ENCODE measurements around the gene IRGQ.
"Not testable (repeated sequence)": the region's sequence is repeated elsewhere in the genome, so short reads cannot be mapped to it uniquely, and the experiment has no call there.

Gene IRGQ

DNA sequence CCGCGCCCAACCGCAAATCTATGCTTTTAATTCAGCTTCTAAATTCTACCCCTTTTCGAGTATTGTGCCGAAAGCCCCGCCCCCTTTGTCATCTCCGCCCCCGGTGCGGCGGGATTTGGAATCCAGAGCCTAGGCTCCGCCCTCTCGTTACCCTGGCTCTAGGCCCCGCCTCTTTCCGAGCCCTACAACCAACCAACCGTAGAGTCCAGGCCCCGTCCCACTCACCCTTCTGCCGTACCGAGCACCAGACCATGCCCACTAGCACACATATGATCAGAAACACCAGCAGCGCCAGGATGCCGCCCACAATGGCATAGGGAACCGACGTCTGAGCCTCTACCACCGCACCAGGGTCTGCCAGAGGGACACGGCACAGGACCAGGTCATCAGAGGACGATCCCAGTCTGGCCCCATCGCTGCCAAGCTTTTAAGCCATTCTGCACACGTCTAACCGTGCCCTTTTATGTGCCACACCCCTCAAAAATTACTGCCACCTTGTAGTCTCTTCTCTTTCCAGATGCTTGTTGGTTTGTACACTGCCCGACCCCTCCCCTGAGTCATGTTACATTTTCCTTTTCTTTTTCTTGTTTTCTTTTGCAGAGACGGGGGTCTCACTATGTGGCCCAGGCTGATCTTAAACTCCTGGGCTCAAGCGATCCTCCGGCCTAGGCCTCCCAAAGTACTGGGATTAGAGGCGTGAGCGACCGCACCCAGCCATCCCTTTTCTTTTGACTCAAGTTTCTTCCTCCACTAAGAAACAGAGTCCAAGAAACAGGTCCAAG is 28.1 kb upstream of the IRGQ start:
- peak; percentile 41 for DNase-seq

GRCh38 chr19:43622956-43623355 is 27.0 kb upstream of the IRGQ start:
- no peak for DNase-seq

DNA sequence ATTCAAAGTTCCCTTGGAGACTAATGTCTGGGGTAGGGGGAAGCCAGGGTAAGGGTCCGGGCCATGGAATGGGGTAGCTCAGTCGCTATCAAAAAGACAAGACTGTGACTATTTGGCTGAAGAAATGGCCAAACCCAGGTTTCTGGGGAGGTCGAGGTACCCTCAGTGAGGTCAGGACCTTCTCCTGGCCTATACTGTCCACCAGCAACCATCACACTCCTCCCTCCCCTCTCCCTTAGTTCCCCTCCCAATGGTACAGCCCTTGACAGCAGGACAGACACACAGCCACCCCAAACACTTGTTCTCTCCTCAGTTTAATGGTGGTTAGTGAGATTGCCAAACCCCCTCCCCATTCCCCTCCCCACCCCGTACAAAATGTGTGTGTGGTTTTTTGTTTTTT is 26.1 kb upstream of the IRGQ start:
- DNase-seq, result no peak

- DNase-seq, result no peak
Measured at GRCh38 chr19:43620061-43621001, 24.4 kb upstream of the IRGQ start.

DNA sequence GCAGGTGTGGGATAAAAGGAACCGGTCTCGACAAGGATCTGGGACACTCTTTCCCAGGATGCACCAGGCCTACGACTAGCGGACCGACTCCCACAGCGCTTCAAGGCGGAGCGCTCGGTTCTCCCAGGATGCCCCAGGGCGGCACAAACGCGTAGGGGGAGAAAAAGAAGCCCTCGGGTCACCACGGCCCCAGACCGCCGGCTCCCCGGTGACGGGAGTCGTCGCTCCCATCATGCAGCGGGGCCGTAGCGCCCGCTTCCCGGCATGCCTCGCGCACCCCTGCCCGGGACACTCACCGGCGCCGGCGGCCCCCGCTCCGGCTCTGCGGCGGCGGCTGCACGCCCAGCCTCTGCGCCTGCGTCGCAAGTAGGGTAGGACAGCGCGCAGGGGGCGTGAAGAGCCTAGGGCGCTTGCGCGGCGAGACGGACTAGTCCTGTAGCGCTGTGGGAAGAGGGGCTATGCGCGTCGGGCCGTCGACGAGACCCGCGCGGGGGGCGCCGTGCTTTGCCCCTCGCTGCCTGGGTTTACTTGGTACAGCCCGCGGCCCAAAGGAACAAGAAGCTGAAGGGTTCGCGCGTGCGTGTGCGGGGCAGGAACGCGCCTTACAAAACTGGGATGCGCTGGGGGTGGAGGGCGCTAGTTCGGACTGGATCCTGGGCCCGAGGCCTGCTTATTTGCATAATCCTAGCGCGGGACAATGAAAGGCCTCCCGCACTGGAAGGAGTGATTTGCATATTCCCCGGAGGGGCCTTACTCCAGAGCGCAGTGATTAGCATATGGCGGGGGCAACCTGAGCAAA is 23.5 kb upstream of the IRGQ start, which contains the start of gene ZNF428:
ZNF428 (minus strand) TSS at position 368 of the 799 bp plus-strand sequence. CDS start 5,325 bp downstream, outside the sequence.
- peak; percentile 92 for DNase-seq

GRCh38 chr19:43618921-43619261 is 23.0 kb upstream of the IRGQ start:
- peak; percentile 71 for DNase-seq

DNA sequence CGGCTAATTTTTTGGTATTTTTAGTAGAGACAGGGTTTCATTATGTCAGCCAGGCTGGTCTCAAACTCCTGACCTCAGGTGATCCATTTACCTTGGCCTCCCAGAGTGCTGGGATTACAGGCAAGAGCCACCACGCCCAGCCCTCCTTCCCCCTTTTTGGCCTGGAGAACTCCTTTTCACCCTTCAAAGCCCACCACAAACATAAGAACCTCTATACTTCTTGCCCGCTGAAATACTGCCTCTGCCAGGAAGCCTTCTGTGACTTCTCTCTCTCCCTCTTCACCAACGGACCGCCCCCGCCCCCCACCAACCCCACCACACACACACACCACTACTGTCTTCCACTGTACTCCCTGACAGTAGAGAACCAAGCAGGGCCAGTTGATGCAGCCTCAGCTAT is 21.0 kb upstream of the IRGQ start:
- no peak for DNase-seq

GRCh38 chr19:43616306-43616705 is 20.4 kb upstream of the IRGQ start:
- no peak for DNase-seq

DNA sequence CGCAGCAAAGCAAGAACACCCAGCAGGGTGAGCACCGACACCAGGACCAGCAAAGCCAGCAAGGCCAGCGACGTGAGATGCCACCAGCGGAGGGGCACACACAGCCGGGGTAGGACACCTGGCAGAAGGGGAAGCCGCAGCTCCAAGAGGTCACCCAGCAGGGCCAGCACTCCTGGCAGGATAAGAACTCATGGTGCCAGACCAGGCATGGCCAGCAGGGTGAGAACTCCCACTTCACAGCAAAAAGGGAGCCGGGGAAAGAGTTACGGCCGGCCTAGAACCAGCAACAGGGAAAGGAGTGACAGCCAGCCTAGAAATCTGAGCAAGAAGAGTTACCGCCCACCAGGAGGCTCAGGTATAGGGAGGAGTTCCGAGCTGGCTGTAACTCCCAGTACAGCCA is 16.4 kb upstream of the IRGQ start:
- no peak for DNase-seq

- DNase-seq, result no peak
Measured at GRCh38 chr19:43611788-43612187, 15.9 kb upstream of the IRGQ start, which contains the start of gene SRRM5. SRRM5 (plus strand) TSS chr19:43612088; CDS start chr19:43612122, 34 bp downstream.

DNA sequence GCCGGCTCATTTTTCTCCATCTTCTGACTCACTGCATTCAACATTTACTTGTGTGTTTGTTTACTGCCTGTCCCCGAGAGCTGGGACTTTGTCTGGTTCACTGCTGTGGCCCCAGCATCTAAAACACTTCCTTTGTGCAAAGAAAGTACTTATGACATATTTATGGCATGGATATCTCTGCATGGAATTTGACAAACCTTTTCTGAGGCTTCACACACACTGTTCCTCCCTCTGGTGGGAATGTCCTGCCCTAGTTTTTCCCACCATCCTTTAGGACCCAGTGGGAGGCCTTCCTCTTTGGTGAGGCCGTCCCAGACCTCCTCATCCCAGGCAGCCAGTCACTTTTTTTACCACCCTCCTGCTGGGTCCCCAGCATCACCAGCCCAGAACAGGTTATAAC is 14.6 kb upstream of the IRGQ start:
- DNase-seq, result no peak

DNA sequence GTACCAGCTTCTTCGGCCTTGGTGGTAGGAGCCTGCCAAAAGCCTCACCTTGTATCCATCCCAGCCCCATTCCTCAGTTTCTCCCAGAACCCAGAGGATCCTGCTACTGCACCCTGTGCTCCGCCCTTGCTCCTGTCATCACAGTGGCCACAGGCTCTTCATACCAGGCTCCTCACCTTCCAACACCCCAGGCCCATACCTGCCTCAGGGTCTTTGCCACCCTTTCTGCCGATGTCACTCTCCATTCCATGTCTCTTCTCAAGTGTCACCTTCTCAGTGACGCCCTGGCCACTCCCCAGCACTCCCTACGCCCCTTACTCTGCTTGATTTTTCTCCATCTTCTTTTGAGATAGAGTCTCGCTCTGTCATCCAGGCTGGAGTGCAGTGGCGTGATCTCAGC is 13.9 kb upstream of the IRGQ start:
- no peak for DNase-seq

- DNase-seq, result no peak
Measured at GRCh38 chr19:43607238-43608205, 11.6 kb upstream of the IRGQ start.

GRCh38 chr19:43606569-43607229 is 10.8 kb upstream of the IRGQ start:
- no peak for DNase-seq

- no peak for DNase-seq
Measured at GRCh38 chr19:43605875-43606568, 10.1 kb upstream of the IRGQ start.

DNA sequence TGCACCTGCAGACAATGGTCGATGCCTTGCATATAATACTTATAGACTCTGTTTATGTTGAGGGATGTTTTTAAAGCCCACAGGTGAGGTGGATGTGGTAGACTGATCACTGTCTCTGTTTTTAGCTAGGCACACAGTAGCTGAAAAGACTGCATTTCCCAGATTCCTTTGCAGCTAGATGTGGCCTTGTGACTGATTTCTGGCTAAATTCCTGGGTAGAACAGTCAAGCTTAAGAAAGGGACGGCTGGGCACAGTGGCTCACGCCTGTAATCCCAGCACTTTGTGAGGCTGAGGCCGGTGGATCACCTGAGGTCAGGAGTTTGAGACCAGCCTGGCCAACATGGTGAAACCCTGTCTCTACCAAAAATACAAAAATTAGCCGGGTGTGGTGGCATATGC is 4.4 kb upstream of the IRGQ start:
- DNase-seq, result not testable (repeated sequence)

DNA sequence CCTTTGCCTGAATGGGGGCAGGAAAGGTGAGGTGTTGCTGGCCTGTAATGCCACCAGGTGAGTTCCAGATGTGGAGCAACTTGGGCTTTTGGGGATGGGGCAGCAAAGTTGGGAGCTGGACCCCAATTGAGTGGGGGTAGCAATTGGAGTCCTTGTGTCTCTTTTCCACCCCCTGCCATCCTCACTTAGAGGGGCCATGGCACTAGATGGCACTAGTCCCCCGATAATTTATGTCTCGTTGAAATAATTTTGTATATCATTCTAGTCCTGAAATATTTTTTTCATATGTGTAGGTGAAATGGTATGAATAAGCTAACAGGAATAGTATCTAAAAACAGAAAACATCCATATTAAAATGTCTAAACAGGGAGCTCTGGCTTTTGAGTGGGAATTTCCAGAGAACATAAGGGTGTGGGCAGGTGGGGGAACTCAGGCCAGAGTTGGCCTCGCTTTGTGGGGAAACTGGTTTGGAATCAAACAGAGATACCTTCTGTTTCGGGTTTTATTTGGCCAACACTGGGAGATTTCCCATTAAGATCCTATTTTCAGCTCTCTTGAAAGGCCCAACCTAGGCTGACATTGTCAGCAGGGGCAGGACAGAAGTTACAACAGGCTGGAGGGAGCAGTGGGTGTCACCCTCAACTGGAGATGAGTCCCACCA is 3.8 kb upstream of the IRGQ start:
- no peak for DNase-seq

DNA sequence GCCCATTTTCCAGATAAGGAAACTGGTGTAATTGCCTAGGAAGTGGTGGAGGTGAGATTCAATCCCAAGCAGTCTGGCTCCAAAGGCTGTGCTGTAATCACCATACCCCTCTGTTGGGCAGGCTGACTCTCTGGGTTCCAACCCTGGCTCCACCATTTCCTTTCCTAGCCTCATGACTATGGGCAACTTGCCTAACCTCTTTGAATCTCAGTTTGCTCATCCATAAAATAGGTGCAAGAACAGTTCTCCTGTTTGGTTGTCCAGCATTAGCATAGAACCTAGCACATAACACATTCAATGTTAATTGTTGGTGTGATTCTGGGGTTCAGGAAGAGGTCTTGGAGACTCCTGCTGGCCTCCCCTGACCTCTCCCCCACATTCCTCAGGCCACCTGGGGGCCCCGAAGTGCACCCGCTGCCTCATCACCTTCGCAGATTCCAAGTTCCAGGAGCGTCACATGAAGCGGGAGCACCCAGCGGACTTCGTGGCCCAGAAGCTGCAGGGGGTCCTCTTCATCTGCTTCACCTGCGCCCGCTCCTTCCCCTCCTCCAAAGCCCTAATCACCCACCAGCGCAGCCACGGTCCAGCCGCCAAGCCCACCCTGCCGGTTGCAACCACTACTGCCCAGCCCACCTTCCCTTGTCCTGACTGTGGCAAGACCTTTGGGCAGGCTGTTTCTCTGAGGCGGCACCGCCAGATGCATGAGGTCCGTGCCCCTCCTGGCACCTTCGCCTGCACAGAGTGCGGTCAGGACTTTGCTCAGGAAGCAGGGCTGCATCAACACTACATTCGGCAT is 2.7 kb upstream of the IRGQ start:
- no peak for DNase-seq

DNA sequence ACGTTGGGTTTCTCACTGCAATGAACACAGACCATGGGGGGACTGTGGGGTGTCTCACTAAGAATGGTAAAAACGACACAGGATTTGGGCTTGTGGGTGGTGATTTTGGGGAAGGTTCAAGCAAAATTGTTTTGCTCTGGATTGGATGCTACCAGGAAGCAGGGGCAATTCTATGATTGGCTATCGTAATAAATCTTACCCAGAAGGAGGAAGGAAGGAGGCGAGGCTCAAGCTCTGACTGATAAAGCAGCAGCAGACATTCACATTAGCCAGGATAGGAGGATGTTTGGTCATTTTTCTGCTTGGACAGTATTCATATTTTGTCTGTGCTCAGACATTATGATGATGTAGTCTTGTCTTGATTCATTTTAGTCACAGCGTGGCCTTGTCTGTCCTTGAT is 1.9 kb upstream of the IRGQ start:
- DNase-seq, result no peak
